ENCODE results near the gene RAB25.

RAB25 gene

DNA sequence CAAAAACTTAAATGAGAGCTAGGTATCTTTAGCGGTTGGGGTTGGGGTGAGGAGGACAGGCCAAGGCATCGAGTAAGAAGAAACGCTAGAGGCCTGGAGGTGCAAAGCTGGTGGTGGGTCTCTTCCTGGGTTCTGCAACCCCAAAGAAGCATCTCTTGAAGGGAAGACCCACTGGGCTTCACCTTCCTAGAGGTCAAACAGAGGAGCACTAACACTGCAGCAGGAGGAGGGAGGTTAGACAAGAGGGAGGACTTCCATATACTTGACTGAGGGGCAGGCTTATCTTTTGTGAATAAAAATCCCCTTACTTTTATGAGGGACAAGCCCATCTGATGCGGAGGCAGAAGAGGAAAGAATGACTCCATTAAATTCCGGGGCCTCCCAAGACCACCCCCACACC lies 18.8 kb downstream of the RAB25 start:
- DNase-seq: no peak

DNA sequence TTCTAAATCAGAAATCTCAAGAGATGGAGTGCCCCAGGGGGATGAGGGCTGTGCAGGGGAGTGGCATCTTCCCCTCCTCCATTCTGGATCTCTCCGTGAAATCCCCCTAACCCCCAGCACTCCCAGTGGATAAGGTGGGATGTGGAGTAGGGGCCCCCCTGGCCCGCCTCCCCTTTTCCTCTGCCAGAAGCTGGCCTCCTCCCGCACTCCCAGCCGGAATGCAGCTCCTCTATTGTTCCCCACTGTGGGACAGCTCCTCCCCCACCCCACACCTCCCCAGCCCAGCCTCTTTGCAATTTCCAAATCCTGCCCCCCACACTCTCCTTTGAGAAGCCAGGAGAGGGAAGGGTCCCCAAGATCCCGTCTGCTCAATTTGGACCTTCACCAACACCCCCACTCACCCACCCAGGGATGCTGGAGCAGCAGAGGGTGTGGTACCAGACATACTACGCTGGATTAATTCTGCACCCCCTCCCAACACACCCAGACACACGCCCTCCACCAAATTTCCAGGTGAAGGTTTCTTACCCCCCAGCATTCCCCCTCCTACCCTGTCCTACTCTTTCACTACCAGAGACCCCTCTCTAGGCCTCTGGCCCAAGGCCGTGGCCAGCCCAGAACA lies 19.4 kb downstream of the RAB25 start:
- DNase-seq: no peak

DNA sequence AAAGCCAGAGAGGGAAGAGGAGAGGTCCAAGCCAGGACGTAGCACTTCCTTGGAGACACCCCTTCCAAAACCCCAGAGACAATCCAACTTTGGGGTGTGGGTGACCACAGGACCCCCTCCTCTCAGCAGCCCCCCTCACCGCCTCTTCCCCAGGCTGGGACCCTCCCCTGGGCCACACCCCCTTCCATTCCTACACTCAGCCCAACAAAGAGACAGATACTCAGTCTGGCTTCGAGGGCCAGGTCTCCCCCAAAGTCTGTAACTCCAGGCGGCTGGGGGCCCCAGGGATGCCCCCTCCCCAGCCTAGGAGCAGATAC lies 19.9 kb downstream of the RAB25 start:
- no peak for DNase-seq

DNA sequence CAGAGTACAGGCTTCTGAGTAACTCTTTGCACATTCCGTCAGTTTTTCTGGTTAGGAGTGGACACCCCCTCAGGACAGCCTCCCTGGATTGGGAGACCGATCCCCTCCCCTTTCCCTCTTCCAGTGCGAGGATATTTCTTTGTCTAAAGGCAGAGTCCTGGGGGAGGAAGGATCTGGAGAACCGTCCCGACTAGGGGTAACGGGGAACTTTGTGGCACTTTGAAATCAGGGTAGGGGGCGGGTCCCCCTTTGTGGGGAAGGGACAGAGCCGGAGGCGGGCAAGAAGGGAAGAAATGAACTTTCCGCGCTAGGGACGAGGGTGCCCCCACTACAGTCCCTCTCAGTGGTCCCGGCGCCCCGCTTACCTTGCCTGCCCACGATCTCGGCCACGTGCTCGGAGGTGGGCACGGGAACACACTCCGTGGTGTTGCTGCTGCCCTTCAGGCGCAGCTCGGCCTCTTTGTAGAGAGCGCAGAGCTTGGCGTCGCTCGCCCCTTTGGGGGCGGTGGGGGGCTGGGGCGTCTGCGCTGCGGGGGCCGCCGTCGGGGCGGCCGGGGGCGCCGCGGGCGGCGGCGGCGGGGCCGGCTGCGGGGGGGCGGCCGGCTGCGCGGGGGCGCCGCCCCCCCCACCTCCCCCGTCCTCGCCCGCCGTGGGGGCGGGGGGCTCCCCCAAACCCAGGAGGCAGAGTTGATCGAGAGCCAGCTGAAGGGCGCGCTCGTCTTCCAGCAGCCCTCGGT lies 20.4 kb downstream of the RAB25 start:
- DNase-seq: no peak

DNA sequence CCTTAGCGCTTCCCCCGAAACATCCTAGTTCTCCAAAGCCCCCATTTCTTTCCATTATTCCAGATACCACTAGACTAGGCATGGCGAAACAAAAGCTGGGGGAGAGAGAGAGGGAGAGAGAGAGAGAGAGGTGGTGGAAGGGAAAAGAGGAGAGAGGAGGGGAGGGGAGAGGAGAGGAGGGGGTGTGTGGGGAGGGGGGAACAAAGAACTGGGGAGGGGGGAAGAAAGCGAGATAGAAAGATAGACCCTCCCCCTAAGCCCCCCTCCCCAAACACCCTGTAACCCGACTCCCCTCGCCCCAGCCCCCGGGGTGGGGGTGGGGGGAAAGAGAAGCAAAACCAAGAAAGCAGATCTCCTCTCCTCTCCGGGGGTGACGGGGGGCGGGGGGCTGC lies 21.0 kb downstream of the RAB25 start:
- no peak for DNase-seq

DNA sequence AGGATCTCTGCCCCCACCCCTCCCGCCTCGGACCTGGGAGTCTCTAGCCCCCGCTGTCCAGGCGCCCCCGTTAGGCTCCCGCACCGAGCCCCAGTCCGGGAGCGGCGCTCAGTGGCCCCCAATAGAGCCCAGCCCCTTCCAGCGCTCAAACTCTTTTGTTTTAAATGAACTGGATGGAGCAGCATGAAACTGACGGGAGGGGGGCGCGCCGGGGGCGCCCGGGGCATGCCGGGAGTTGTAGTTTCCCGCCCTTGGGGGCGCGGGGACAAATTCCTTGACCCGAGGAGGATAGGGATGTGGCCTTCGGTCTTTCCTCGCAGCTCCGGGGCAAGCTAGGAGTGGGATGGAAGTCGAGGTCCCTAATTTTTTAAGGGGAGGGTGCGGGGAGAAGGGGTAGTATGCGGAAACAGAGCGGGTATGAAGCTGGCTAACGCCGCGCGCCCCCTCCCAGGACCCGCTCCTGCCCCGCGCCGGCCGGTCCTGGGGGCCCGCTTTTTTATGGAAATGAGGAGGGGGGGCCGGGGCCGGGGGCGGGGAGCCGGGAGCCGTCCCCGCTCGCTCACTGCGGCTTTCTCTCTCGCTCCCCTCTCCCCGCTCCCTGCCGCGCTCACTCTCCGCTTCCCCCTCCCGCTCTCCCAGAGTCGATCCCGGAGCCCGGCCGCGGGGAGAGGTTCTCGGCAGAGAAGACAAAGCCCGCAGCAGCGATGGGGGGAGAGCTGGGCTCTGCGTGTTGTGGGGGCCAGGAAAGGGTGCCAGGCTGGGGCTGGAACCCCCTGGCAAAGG lies 21.5 kb downstream of the RAB25 start, which contains the start of gene MEX3A:
Gene MEX3A, minus strand, starts transcription at position 157 of the 783 bp plus-strand sequence. CDS start 467 bp downstream, outside the sequence.
- peak; percentile 81 for DNase-seq

DNA sequence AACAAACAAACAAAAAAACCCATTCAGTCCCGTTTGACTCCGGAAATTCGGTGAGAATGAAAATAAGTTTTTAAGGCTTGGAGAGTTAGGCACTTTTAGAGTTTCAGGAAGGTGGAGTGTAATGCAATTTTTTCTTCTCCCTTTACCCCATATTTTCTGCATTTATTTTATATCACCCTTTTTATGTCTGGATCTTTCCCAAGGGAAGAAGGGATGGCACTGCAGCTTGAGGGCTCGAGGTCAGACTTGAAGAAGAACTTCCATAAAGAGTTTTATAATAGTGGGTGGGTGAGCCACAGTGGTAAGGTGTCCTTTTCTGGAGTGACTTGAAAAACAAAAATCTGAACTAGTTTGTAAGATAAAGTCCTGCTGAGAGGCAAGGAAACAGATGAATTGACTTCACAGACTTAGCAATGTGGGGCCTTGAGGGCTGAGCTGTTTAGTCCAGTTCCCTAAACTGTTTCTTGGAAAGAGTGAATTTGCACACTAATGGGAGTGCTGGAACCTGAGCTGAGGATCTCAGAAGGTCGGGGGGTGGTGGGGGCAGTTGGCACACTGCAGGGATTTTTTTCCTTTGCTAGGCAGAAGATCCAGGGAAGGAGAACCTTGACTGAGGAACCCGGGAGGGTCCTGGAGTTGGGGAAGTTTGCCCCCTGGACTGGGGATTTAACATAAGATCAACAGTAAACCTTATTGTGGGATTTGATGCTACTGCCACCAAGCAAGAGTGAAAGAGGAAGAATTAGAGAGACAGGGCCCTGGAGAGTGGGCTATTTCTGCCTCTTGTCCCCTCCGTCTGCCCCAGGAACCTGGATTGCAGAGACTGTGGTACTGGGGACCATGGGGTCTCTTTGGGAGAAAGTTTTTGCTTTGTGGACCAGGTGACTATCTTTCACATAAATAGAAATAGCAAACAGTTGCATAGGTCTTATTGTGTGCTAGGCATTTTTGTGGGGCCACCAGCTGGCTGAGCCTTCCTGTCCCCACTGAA lies 23.1 kb downstream of the RAB25 start:
- no peak for DNase-seq

DNA sequence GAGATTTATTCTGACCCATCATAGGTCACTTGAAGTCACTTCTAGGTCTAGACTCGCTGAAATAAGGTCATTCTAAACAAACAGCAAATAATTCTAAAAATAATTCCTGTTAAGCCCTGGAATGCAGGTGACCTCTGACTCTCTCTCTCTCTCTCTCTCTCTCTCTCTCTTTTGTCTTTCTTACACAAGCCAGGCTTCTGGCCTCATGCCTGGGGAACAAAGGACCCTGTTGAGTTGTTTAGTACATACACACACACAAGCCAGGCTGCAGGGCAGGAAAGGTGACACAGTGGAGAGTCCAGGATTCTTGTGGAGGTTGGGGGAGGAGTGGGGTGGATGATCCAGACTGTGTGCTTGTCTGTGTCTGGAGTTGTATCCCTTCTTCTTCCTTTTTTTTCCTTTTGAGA lies 25.3 kb downstream of the RAB25 start:
- no peak for DNase-seq

DNA sequence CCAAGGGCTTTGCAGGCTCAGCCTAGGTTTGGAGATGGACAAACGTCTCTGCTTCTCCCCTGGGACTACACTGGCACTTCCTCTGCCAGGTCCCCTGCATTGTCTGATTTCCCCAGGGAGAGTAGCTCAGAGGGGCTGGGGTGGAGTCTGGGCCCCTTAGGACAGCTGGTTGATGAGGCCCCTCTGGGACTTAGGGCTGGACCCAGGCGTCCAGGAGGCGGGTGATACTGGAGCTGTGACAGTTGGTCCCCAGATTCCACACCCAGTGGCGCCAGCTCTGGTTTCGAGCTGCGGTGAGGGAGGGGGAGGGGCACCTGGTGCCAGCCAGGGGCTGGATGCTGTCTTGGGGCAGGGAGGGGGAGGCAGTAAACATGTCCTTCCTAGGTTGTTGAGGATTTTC lies 28.7 kb downstream of the RAB25 start:
- DNase-seq: no peak

DNA sequence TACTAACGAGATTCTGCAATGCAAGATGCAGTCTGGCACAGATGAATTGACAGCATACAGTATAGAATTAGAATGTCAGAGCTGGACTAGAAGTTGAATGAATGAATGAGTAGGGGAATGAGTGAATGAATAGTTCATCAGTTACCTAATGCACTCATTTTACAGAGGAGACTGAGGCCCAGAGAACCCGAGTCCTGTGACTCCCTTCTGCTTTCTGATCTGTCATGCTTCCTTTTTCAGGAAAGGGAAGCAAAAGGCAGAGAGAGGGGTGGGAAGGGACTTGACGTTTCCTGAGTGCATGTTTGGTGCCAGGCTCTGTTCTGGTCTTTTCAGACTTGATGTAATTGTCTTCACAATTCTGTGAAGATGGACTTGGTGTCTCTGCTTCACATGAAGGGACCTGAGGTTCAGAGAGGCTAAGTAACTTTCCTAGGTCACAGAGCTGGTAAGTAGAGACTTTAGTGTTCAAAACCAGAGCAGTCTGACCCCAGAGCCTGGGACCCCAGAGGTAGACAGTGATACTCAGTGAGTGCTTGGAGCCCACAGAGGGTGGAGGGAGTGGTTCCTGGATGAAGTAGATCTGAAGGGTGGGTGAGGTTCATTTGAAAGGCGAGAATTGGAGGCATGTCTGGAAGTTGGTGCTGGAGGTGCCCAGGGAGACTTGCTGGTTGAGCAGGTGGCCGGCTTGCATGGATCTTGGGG lies 29.3 kb downstream of the RAB25 start:
- DNase-seq: no peak

DNA sequence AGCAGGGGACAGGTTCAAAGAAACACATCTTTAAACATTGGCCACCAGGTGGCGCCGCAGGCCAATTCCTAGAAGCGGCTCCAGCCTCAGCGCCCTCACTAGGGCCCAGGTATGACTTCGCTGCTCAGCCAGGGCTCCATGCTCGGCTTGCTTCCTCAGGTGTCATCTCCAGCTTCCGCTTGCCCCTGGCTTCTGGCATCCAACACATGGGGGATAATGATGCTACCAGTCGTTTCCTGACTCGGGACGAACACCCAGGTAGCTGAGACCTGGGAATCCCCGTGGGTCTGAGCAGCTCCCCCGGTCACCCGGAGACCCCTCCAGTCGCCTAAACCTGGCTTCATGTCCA lies 29.9 kb downstream of the RAB25 start:
- DNase-seq: peak; percentile 70

DNA sequence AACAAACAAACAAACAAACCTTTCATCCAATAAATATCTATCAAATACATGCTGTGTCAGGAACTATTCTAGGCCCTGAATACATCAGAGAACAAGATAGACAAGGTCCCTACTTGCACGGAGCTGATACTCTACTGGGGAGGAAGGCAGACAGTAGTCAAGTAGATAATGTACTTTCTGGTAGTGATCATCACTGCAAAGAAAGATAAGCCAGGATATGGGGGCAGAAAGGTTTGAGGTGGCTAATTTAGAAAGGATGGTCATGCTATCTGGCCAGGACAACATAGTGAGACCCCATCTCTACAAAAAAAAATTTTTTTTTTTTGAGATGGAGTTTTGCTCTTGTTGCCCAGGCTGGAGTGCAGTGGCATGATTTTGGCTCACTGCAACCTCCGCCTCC lies 30.6 kb downstream of the RAB25 start:
- DNase-seq: no peak

DNA sequence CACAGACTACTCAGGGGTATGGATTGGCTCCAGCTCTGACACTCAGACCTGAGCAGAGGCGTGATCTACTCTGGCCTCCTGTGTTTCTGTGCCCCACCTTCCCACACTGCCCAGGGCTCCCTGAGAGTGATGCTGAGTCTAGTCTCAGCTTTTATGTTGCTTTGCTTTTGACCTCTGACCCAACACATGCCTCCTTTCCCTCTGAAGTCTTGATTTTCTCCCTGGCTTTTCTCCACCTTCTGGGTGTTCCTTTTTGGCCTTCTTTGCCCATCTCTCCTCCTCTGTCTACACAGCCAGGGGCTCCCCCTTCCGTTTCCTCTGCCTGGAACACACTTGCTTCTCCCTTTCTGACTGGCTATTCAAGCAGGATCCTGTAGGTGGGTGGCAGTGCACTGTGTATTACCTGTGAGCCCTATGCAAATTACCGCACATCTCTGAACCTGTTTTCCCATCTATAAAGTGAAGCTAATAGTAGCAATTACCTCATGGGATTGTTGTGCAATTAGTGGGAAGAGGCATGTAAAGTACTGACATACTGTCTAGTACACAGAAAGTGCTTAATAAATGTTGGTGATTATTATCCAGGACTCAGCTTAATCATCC lies 35.0 kb downstream of the RAB25 start:
- no peak for DNase-seq

DNA sequence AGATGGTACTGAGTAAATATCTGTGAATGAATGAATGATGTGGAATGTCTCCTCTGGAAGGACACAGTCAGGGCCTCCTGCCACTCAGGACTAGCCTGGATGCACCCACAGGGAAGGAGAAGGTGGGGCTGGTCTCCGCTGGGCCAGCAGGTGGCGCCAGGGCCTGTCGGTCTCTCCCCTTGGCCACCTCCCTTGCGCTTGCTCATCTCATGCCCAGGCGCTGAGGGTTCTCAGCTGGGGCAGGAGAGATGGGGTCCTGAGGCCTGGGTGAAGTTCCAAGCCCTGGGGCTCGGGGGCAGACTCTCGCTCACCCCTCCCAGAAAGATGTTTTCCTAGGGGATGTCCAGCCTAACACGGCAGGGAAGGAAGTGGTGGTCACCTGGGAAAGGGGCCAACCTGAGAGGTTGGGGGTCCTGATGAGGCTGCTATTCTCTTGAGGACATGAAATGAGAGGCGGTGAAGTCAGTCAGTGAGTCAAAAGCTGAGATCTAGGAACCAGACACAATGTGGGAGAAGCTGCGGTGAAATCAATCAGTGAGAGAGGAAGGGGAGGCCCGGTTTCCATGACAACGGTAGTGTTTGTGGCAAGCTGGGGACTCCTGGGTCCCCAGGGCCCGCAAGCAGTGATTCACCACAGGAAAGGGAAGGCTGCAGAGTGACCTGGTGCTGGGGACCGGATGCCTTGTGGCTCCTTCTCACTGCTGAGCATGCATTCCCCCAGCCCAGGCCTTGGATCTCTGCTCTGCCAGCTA lies 35.9 kb downstream of the RAB25 start:
- DNase-seq: peak; percentile 82

DNA sequence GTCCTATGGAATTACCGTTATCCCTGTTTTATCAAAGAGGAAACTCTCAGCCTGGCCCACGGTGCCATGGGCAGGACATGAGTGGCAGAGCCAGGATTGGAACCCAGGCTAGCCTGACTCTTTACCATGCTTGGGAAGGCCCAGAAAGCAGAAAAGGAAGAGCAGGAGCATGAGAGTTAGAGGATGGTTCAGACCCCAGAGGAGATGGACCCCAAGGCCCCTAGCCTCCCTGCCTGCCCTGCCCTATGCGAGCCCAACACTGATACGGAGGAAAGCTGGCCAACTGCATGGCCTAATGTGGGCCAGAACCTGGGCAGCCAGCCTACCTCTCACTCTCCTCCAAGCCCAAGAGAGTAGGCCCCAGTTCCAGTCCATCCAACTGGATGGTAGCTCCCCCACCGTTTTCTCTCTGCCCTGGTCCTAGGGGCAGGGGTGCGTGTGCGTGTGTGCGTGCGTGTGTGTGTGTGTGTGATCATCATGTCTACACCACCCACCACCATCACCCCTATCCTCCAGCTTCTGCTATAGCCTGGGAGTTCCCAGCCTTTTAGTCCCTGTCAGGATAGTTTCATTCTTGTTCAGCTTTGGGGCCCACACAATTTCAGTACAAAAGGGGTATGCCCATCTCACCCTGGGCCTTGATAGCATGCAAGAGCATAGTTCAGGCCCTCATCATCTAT lies 36.7 kb downstream of the RAB25 start:
- DNase-seq: no peak

DNA sequence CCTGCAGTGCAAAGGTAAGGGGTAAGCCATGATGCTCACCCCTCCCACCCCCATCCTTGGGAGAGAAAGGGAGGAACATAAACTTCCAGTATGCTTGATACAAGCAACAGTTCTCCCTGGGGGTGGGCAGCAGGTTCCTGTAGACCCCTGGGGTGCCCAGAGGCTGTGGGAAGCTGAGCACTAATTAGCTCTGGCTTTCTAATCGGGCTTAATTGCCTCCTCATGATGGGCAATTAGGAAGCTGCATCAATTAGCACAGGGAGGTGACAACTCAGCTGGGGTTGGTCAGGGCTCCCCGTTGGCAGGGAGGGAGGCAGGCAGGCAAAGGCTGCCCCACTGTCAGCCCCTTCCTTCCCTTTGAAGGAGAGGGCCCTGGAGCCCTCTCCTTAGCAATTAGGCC lies 37.8 kb downstream of the RAB25 start:
- no peak for DNase-seq

DNA sequence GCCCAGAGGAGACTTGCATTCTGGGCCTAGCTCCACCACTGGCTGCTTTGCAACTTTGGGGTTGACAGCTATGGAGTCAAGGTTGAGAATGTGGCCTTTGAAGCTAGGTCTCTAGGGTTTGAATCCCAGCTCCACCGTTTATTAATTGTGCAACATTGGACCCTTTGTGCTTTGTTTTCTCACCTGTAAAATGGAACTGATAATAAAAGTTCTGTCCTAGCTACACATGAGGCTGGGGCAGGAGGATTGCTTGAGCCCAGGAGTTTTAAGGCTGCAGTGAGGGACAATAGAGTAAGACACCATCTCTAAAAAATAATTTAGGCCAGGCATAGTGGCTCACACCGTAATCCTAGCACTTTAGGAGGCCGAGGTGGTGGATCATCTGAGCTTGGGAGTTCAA lies 38.3 kb downstream of the RAB25 start:
- DNase-seq: no peak

DNA sequence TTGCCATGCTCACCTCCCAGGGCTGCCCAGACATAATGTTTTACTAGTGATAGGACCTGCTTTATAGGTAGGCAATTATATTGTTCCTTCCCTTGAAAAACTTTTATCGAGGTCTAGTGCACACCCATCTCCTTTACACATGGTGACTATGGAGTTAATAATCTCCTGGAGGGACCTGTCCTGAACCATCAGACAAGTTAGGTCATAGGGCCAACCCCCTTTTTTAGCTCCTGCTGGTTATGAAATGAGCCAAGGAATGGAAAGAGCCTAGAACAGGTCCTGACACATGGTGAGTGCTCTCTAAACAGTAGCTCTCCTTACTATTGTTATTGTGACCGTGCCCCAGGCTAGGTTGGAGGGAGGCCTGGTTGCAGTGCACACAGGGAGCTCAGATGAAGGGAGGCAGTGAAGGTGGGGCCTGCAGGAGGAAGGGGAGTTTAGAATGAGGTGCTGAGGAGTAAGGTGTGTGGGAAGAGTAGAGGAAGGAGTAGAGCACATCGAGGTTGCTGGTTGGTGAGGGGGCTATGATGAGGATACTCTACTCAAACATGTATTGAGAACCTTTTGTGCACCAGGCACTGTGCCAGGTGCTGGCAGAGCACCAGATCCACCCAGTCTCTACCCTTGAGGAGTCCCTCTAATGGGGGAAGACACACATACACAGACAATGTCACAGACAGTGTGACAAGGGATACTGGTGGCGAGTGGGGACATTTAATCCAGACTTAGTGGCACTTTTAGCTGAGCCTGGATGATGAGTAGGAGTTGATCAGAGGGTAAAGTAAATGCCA lies 39.4 kb downstream of the RAB25 start:
- no peak for DNase-seq

DNA sequence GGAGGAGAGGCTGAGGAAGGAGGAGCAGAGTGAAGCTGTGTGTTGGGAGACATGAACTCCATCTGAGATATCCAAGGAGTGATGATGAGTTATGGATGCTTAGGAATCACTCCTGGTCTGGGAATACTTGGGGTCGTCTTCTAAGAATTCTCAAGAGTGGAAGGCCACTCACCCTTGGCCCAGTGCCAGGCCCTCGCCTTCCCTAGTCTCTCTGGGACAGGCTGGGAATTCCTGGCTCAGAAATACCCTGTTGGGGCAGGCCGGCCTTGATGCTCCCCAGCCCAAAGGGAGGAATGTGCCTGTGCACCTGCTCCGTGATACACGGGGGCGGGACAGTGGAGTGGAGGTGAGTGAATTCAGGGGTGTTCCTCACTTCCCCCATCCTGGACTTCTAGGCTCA lies 40.9 kb downstream of the RAB25 start:
- DNase-seq: no peak
